Muscle of back (tissue), 11 donors: Measurements from ENCODE around the gene LINGO3. TPM values are rescaled to one million over a fixed set of nuclear protein-coding genes. Genes with fewer than 3 reads are reported as not detected.
A peak's percentile ranks its signal among the peaks of the same experiment; 100 is the strongest.

Experiments
- DNase-seq, 3 donors: peaks; one replicate each; pipeline versions ENCODE4 v3.0.0 to v3.0.0-alpha.2; 2013
- polyA plus RNA-seq, 10 donors: library from polyadenylated mRNA; unstranded; fragments of 120-200 nt; gene quantifications; one replicate each; pipeline ENCODE4 v1.2.1, GENCODE V29; 2013; ENCODE audit not compliant: insufficient read length in 10 of 10

The LINGO3 gene
- polyA plus RNA-seq, 10 donors, result 0.05 to 0.27 (median 0.09) TPM; not detected in 6

DNA sequence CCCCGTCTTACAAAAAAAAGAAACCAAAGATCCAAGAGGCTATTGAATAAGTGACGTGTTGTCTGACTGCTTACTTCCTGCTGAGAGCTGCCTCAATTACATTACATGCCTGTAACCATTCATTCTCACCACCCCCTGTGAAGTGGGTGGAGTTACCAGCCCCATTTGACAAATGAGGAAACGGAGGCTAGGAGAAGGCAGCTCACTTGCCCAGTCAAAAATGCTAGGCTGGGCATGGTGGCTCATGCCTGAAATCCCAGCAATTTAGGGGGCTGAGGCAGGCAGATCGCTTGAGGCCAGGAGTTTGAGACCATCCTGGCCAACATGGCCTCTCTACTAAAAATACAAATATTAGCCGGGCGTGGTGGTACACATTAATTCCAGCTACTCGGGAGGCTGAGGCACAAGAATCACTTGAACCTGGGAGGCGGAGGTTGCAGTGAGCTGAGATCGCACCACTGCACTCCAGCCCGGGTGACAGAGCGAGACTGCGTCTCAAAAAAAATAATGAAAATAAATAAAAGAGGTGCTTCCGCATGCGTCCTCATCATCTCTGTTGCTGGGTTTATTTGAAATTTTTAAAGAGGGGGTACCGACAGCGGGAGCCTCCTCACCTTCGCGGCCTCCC is 19.9 kb upstream of the LINGO3 start:
- peak in 2 of 3 donors; percentile 51 to 73 for DNase-seq

DNA sequence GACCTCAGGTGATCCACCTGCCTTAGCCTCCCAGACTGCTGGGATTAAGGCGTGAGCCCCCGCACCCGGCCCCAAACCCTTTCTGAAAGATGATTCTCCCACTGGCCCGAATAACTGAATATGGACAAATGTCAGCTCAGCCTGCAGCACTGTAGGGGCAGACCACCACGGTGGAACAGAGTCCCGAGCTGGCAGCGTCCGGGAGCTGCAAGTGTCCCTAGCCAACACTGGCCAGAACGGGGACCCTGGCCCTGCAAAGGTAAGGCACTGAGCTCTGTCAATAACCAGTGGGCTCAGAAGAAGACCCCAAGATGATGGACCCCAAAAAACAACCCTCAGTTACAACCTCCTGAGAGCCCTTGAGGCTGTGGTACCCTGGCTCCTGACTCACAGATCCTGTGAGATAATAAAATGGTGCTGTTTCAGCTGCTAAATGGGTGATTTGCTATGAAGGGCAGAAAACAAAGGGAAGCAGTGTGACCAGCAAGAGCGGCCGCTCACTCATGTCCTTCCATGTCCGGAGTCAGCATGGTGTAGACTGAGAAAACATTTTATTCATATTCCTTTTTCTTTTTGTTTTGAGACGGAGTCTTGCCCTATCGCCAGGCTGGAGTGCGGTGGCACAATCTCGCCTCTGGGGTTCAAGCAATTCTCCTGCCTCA is 18.9 kb upstream of the LINGO3 start:
- no peak for DNase-seq

DNA sequence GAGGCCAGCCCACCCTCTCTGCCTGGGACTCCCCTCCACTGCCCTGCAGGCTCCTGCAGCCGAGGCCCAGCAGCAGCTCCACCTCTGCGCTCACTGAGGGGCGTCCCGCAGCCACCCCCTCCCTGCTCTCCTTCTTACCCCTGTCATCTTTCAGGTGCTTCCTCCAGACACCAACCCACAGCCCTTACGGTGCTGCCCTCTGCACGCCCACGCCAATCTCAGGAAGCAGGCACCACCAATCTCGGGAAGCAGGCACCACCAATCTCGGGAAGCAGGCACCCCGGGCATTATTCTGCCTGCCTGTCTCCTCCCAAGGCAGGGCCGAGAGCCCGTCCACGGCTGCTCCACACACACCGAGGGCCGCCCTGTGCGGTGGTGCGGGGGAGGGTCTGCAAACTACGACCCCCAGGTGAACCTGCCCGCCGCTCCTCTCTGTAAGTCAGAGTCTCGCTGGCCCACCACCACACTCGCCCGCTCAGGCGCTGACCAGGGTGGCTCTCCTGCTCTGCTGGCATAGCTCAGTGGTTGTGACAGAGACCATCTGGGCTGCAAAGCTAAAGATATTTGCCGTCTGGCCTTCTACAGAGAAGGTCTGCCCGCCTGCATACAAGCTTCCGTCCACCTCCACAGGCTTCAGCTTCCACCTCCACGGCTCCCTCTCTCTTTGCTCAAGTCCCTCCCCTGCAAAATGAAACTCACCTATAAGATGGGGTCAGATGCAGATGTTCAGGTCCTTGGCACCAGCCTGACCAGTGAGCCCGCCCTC is 17.5 kb upstream of the LINGO3 start:
- DNase-seq, result no peak

DNA sequence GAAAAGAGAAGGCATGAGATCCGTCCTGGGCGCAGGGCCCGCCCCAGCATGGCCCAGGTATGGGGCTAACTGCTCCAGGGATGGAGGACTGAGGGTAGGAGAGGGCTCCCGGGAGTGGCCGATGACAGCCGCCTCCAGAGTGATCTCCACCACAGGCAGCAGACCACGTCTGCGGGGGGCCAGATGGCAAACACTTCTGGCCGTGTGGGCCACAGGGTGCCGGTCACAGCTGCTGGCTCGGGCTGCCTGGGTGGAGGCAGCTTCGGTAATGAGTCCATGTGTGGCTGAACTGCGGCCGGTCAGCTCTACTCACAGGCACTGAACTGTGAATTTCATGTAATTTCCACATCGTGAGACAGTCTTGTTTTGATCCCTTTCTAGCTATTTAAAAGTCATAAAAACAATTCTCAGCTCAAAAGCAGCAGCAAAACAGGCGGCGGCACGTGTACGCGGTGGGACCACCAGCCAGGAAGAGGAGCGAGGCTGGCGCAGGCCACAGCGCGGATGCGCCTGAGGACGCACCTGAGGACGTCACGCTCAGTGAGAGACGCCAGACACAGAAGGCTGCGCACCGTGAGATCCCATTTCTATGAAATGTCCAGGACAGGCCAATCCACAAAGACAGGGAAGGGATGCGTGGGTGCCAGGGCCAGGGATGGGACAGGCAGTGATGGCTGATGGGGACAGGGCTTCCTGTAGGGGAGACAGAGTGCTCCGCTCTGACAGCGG is 16.4 kb upstream of the LINGO3 start:
- DNase-seq, result no peak

DNA sequence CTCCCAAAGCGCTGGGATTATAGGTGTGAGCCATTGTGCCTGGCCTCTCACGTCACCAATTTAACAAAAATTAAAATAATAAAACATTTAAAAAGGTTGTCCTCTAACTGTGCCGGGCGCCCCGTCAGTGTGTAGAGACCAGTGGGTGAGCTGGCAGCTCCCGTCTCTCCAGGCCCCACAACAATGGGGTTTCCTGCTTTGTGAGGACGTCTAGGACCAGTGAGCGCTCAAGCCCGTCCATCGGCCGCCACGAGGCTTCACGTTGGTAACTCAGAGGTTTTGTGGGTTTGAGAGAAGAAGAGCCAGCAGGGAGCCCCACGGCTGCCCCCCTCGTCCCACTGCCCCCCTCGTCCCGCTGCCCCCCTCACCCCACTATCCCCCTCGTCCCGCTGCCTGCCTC is 15.8 kb upstream of the LINGO3 start:
- DNase-seq, result no peak

DNA sequence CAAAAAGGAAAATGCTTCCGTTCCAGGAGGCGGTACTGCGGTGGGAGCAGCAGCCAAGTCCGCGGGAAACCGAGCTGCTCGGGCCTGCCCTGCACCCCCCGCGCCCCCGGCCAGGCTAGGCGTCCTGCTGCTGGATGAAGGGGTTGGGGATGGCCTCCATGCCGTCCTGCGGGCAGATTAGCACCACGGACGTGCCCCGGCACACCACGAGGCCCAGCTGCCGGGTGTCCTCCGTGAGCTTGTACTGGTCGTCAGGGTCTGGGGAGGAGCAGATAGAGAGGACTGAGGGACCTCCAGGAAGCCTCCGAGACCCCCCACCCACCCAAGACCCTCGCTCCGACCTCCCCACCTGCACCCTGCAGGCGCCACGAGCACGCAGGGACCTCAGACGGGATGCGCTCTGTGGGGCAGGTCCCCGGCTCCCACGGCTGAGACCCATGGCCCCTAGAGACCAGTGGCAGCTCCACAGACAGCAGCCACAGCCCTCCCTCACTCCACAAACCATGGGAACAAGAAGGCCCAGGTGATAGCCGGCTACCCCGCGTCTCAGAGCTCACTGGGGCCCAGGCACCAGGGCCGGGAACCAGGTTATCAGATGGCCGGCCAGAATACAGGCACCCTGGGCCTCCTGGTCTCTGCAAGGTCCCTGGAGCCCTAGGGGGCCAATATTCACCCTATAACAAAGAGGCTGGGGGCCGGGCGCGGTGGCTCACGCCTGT is 13.8 kb upstream of the LINGO3 start:
- DNase-seq, result no peak

DNA sequence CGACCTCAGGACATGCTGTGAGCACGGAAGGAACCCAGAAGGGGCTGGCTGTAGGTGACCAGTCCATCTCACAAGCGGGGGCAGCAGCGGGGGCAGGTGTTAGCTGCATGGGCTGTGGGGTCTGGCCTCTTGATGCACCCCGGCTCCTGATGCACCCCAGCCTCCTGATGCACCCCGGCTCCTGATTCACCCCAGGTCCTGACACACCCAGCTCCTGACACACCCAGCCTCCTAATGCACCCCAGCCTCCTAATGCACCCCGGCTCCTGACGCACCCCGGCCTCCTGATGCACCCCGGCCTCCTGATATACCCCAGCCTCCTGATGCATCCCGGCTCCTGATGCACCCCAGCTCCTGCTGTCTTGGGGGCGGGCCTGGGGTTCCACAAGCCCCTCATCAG is 13.0 kb upstream of the LINGO3 start:
- DNase-seq, result no peak

DNA sequence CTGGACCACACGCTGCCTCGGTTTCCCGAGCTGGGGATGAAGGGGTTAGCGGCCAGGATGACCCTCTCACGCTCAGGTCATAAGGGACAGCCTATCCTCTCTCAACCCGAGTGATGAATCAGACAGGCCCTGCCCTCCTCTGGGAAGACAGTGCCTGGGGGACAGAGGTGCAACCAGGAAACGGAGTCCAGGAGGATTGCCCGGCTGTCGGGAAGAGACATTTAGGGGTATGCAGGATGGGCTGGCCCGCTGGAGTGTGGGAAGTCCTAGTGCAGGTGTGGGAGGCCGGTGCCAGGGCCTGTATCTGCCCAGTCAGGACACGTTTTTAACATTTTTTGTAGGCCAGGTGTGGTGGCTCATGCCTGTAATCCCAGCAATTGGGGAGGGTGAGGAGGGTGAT is 12.1 kb upstream of the LINGO3 start:
- DNase-seq, result no peak

DNA sequence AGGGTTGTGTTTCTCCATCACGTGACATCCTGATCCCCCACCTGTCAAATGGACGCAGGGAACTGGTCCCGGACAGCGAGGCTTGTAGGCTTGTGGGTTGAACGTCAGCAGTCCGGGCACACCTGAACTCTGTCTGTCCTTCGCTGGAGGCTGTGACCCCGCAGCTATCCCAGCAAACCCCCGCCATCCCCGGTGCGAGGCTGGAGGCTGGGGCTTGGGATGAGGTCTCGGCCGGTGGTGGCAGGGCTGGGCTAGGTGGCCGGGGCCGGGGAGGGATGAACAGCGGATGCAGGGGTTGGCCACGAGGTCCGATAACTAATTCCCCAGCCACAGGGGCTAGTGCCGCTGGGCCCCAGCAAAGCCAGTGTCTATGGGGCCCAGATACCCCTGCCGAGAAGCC is 11.6 kb upstream of the LINGO3 start:
- DNase-seq, result no peak

DNA sequence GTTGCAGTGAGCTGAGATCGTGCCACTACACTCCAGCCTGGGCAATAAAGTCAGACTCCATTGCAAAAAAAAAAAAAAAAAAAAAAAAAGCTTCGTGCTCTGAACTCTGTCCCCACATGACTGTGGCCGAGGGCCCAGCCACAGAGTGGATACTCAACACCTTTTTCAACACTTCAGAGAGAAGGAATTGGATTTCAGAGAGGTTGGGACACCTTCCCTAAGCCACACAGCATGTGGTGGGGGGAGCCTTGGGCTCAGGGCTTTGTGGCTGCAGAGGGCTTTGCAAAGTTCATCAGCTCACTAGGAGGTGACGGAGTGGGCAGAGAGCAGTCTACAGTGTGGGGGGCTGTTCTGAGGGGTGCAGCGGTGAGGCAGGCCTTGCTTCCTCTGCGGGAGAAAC is 11.0 kb upstream of the LINGO3 start:
- no peak for DNase-seq

DNA sequence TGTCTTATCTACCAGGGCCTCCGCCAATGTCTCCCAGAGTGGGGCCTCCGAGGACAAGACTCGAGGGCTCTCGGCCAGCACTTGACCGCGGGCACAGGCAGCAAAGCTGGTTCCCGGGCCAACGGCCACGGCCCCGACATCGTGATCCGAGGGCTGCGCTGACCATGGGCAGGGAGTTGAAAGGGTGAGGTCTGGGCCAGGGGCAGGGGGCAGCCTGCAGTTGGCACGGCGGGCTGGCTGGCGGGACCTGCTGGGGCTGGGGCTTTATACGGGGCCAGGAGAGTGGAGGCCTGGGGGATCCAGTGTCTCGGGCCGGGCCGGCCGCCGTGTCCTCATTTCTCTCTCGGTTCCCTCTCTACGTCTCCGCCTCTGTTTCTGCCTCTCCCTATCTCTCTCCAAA is 9.8 kb upstream of the LINGO3 start:
- no peak for DNase-seq

DNA sequence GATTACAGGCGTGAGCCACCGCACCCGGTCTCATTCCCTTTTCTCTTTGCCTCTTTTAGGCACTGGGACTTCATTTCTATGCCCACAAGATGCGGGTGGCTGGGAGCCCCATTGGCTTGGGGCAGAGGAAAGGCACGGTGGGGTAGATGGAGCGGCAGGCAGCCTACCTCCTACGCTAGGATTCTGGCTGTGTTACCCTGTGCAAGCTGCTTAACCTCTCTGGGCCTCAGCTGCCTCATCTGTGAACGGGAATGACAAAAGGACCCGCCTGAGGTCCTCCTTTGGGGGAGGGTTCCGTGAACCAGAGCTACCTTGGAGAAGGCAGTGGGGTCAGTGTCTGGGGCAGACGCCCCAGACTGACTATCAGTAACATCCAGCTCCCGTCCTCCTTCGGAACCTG is 9.3 kb upstream of the LINGO3 start:
- DNase-seq, result no peak

DNA sequence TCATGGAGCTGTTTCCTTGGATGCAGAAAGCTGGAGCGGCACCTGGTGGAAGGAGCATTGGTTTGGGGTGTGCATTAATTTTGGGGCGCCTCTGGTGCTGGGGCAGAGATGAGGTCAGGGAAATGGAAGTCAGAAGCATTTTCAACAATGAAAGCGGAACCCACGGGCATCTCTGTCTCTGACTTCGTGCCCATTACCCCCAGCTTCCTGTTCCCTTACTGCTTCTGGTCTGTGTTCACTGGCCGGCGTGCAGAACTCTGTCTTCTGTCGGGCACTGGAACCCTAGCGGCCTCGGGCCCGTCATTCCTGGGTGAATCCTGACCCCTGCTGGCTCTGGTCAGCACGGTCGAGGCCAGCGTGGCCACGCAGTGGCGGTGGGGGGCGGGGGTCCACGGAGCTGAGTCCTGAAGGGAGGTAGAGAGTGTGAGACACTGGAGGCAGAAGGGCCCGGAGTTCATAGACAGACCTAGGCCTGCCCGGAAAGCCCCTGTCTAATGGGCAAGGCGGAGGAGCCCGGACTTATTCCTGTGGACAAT is 7.9 kb upstream of the LINGO3 start:
- DNase-seq, result peak in 2 of 3 donors; percentile 44 to 69

DNA sequence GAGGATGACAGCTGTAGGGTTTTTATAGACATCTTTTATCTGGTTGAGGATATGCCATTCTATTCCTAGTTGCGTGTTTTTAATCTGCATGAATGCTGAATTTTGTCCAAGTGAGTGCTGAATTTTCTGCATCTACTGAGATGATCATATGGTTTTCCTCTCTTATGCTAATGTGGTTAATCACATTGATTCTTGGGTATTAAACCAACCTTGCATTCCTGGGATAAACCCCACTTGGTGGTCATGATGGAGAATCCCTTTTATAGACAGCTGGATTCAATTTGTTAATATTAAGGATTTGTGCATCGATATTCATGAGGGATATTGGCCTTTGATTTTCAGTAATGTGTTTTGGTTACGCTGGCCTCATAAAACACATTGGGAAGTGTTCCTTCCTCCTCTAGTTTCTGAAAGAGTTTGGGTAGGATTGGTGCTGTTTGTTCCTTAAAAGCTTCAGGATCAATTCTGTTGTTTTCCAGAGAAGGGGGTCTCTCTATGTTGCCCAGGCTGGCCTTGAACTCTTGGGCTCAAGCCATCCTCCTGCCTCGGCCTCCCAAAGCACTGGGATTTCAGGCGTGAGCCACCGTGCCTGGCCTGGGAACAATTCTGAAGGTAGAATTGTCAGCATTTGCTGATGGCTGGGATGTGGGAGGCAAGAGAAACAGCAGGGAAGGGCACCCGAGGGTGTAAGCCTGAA is 7.3 kb upstream of the LINGO3 start:
- DNase-seq, result no peak

DNA sequence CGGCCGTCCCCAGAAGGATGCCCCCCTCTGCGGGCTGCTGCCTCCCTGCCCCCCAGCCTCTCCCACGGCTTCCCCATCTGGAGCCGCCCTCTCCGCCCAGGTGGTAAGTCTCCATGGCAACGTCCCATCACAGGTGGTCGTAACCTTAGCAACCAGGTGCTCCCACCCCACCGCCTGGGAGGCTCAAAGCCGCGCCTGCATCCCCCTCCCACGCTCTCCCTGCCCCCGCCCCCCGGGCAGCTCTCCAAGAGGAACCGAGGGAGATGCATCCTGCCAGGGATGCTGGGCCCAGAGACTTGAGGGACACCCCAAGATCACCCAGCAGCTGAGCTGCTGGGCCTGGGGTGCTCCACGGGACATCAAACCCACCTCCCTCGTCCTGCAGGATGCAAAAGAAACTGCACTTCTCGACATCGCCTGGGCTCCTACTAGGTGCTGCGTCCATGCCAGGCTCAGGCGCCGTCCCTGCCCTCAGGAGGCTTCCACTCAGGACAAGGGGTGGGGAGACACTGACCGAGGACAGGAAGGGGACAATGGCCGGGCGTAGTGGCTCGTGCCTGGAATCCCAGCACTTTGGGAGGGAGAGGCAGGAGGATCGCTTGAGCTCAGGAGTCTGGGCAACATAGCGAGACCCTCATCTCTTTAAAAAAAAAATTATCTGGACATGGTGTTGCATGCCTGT is 5.0 kb upstream of the LINGO3 start:
- DNase-seq, result no peak

DNA sequence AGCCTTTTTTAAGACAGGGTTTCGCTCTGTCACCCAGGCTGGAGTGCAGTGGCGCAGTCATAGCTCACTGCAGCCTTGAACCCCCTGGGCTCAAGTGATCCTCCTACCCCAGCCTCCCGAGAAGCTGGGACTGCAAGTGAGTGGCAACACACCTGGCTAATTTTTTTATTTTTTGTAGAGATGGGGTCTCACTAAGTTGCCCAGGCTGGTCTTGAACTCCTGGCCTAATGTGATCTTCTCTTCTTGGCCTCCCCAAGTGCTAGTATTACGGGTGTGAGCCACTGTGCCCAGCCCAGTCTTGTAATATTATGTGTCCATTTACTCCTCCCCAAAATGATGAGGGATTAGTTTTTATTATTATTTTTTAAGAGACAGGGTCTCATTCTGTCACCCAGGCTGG is 3.1 kb upstream of the LINGO3 start:
- DNase-seq, result no peak

DNA sequence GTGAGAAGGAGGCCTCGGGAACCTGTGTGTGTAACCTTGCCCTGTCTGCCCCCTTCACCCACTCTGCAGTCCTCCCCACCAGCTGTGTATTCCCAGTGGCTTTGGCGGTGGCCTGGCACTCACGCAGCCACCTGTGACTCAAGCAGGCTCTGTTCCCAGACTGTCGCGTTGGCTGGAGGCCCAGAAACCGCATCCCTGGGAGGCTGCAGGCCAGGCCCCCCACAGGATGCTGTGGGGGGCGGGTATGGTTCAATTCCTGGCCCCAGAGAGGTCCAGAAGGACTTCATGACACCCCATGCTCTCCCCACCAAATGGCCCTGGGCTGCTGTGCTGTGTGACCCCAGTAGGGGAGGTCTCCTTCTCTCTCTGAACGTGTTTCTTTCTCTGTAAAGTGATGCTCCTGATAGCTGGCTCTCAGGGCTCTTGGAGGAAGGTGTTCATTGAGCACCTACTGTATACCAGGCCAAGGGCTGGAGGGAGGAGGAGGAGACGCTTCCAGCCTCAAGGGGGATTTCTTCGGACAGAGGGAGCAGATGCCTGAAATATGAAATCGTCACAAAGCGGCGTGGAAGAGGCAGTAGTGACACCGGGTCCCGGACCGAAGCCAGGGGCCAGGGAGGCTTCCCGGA is 1.9 kb upstream of the LINGO3 start:
- peak in 2 of 3 donors; percentile 26 to 44 for DNase-seq

DNA sequence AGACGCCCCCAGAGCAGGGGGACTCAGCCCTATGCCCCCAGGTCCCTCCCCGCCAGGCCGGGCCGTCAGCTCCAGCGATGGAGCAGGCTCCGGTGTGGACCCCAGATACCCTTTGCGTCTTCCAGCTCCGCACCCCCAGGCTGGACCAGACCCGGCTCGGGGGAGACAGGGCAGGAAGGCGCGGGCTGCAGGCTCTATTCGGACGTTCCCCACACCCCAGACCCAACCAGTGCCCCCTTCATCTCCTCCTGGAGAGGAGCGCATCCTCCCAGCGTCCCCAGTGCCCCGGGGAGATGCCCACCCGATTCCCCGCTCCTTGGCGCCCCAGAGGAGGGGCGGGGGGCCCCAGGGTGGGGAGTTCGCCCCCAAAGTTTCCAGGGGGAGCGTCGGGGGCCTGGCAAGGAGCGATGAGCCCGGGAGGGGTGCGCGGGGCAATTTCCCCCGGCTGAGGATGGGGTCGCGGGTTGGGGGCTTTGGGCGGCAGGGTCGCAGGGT is 389 bp downstream of the LINGO3 start:
- no peak for DNase-seq

DNA sequence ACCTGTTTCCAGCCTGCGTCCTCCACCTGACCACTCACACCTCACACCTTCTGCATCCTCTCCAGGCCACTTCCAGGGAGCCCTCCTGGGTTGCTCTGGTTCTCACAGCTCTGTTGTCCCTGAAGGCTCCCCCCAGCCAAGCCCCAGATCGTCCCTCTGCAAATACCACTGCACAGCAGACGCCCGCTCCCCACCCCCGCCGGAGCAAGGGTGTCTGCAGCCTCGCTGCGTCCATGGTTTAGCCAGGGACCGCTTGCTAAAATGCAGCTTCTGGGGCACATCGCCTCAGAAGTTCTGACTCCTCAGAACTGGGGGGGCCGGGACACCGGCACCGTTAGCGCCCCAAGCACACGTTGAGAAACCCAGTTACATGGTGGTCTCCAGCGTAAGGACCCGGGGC is 983 bp downstream of the LINGO3 start:
- no peak for DNase-seq
